Tibial nerve (tissue), 3 donors: ENCODE results near the gene SEPHS1.

Experiments used
- CTCF ChIP-seq, 5 experiments: fragments of 200-600 bp in 3 of 5; fragments of 450-650 bp in 2 of 5; sonication (generic) in 3 of 5; IDR thresholded peaks; one replicate each; pipeline ENCODE4 v1.5.1; 2016 to 2019; ENCODE audit warnings: antibody characterized with exemption in 5 of 5, mild to moderate bottlenecking in 3 of 5, moderate library complexity in 2 of 5
- POLR2A ChIP-seq, 2 donors: fragments of 450-650 bp; IDR thresholded peaks; one replicate each; pipeline ENCODE4 v1.6.1; 2017; ENCODE audit warnings: antibody characterized with exemption in 2 of 2, mild to moderate bottlenecking in 2 of 2, moderate library complexity in 2 of 2

- TF ChIP-seq POLR2A (IDR thresholded peaks at IDR 0.05) (no peak), CTCF (IDR thresholded peaks at IDR 0.05) (no peak)
These were observed 12.2 kb downstream of the SEPHS1 start for GRCh38 chr10:13335881-13336280.
